ENCODE results near the gene GMDS.

The GMDS gene

DNA sequence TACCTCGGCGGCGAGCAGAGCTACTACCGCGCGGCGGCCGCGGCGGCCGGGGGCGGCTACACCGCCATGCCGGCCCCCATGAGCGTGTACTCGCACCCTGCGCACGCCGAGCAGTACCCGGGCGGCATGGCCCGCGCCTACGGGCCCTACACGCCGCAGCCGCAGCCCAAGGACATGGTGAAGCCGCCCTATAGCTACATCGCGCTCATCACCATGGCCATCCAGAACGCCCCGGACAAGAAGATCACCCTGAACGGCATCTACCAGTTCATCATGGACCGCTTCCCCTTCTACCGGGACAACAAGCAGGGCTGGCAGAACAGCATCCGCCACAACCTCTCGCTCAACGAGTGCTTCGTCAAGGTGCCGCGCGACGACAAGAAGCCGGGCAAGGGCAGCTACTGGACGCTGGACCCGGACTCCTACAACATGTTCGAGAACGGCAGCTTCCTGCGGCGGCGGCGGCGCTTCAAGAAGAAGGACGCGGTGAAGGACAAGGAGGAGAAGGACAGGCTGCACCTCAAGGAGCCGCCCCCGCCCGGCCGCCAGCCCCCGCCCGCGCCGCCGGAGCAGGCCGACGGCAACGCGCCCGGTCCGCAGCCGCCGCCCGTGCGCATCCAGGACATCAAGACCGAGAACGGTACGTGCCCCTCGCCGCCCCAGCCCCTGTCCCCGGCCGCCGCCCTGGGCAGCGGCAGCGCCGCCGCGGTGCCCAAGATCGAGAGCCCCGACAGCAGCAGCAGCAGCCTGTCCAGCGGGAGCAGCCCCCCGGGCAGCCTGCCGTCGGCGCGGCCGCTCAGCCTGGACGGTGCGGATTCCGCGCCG lies 634.7 kb downstream of the GMDS start:
- H3K4me3 ChIP-seq (ENCODE audit: low read length): peak overlapping the region; percentile 39
- no peak for TF ChIP-seq ZNF274 (IDR thresholded peaks at IDR 0.05; ENCODE audit: low read depth, low read length)

DNA sequence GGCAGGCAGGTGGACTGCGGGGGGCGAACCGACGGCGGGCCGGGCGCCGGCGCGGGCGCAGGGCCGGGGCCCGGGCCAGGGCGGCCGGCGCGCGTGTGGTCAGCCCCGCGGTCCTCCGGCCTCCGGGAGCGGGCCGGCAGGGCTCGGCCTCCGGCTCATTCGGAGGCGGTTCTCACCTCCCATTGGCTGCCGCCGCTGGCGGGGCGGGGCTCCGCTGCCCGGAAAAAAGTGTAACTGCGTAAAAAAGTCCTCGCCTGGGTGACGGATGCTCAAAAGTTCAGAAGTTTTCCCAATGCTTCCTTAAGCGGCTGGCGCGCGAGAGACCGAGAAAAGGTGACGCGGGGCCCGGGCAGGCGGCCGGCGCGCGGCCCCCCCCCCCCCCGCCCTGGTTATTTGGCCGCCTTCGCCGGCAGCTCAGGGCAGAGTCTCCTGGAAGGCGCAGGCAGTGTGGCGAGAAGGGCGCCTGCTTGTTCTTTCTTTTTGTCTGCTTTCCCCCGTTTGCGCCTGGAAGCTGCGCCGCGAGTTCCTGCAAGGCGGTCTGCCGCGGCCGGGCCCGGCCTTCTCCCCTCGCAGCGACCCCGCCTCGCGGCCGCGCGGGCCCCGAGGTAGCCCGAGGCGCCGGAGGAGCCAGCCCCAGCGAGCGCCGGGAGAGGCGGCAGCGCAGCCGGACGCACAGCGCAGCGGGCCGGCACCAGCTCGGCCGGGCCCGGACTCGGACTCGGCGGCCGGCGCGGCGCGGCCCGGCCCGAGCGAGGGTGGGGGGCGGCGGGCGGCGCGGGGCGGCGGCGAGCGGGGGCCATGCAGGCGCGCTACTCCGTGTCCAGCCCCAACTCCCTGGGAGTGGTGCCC lies 635.5 kb downstream of the GMDS start, which contains the start of gene FOXC1:
FOXC1 (plus strand) TSS at position 268 of the 849 bp plus-strand sequence; CDS start at position 799, 531 bp downstream.
- peak within 1 kb of the TSS; percentile 59 for H3K4me3 ChIP-seq (ENCODE audit: low read length)
- TF ChIP-seq ZNF274 (IDR thresholded peaks at IDR 0.05; ENCODE audit: low read depth, low read length): no peak

- H3K4me3 ChIP-seq (ENCODE audit: low read length): peak overlapping the region; percentile 38; the same call in 1 of the 2 replicates
- TF ChIP-seq ZNF274 (IDR thresholded peaks at IDR 0.05; ENCODE audit: low read depth, low read length): no peak
These were observed 636.3 kb downstream of the GMDS start for GRCh38 chr6:1609041-1609647.

- TF ChIP-seq ZNF274 (IDR thresholded peaks at IDR 0.05; ENCODE audit: low read depth, low read length): no peak
These were observed 637.0 kb downstream of the GMDS start for GRCh38 chr6:1608222-1609040.

DNA sequence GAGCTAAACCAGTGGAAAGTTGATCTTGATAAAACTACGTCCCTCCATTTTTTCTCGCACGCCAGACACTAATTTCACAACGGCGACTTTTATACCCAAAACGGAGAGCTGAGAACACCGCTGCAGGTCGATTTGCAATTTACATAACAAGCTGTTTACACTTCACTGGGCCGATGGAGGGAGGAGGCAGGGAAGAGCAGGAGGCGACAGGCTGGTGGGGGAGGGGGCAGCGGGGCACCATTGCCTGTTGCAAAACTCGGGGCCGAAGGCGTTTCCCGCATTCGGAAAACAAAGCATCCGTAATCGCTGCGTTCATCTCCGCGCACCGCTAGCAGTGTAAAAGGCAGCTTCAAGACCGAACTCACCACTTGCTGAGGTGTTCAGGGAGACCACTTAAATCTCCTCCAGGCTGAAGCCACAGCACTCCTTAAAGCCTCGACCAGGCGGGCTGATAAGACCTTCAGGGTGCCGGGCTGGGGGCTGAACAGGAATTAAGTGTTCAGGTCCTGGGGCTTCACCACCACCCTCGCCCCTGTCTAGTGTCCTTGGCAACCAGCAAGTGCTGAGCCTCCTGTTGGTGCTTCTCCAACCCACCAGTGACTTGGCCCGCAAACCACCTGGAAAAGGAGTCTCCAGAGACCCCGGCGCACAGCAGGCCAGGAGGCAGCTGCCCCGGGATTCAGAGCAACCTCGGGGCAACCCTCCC lies 637.7 kb downstream of the GMDS start:
- no peak overlapping the region for H3K4me3 ChIP-seq (ENCODE audit: low read length)
- TF ChIP-seq ZNF274 (IDR thresholded peaks at IDR 0.05; ENCODE audit: low read depth, low read length): no peak

More at GRCh38 chr6:1608222-1609040, 637.0 kb downstream of the GMDS start:
- no peak overlapping the region for H3K4me3 ChIP-seq (ENCODE audit: low read length)

DNA sequence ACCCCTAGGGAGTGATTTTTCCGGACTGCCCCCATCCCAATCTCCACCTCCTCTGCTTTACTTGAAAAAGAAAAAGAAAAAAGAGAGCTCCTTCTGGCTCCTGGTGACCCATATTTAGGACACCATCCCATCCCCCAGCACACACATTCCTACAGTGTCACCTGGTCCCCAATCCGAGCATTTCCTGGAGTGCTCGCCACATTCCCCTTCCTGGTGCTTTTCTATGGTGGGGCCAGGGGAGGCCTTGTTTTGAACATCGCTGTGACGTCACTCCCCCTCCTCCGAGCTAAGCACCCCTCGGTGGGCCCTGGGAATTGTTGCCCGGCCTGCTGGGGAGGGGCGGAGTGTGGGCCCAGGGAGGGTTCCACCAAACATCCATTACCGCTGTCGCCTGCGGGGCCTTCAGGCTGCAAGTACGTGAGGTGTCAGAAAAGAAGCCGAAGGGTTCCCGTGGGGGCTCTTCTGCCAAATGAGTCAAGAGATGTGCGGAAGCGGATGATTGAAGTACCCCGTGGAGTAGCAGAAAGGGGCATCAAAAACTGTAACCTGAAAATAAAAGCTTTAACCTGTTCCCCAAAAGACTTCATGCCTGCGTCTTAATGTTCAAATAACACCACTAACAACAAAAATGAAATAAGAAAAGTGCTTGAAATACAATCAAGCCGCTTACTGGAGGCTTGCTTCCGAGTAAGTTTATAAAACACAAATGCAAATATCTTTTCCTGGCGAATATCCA lies 638.5 kb downstream of the GMDS start:
- TF ChIP-seq ZNF274 (IDR thresholded peaks at IDR 0.05; ENCODE audit: low read depth, low read length): no peak
- no peak overlapping the region for H3K4me3 ChIP-seq (ENCODE audit: low read length)

- no peak for TF ChIP-seq ZNF274 (IDR thresholded peaks at IDR 0.05; ENCODE audit: low read depth, low read length)
- H3K4me3 ChIP-seq (ENCODE audit: low read length): no peak overlapping the region
These were observed 639.3 kb downstream of the GMDS start for GRCh38 chr6:1605893-1606779.

GRCh38 chr6:1605004-1605892 lies 640.2 kb downstream of the GMDS start:
- H3K4me3 ChIP-seq (ENCODE audit: low read length): no peak overlapping the region; the same call in 1 of the 2 replicates

GRCh38 chr6:1604158-1605003 lies 641.0 kb downstream of the GMDS start:
- no peak for TF ChIP-seq ZNF274 (IDR thresholded peaks at IDR 0.05; ENCODE audit: low read depth, low read length)
- peak overlapping the region; percentile 13; the same call in 1 of the 2 replicates for H3K4me3 ChIP-seq (ENCODE audit: low read length)

More at GRCh38 chr6:1605004-1605892, 640.2 kb downstream of the GMDS start:
- no peak for TF ChIP-seq ZNF274 (IDR thresholded peaks at IDR 0.05; ENCODE audit: low read depth, low read length)

Measured in GM08714 (cell line).